HepG2 (cell line): ENCODE results near the gene ANXA9. TPM values are rescaled to one million over a fixed set of nuclear protein-coding genes. Genes with fewer than 3 reads are reported as not detected.
A peak's percentile ranks its signal among the peaks of the same experiment; 100 is the strongest.

Experiments
- CBX5 ChIP-seq: sonication (generic); formaldehyde crosslinking; IDR thresholded peaks from 2 replicates; pipeline ENCODE4 v1.4.0; 2020; ENCODE audit warnings: missing genetic modification reagents, borderline replicate concordance
- CREM ChIP-seq, 2 experiments: sonication (generic) in 1 of 2; formaldehyde crosslinking in 1 of 2; IDR thresholded peaks; 2 replicates each; pipeline versions ENCODE4 v1.4.0 to v1.6.1; 2016 to 2020; ENCODE audit warnings: antibody characterized with exemption in 1 of 2, mild to moderate bottlenecking in 1 of 2, missing genetic modification reagents in 1 of 2
- DPF2 ChIP-seq: sonication (generic); formaldehyde crosslinking; IDR thresholded peaks from 2 replicates; pipeline ENCODE4 v1.4.0; 2020; ENCODE audit warnings: mild to moderate bottlenecking, low read depth, missing genetic modification reagents, borderline replicate concordance
- ELF3 ChIP-seq: IDR thresholded peaks from 2 replicates; pipeline ENCODE4 v1.6.1; 2016; ENCODE audit warnings: missing genetic modification reagents, missing compliant biosample characterization
- FOXP1 ChIP-seq, 2 experiments: fragments of 450-650 bp in 1 of 2; IDR thresholded peaks; 2 replicates each; pipeline ENCODE4 v1.6.1; 2017 to 2018; ENCODE audit warnings: antibody characterized with exemption in 1 of 2
- MED8 ChIP-seq: sonication (generic); formaldehyde crosslinking; IDR thresholded peaks from 2 replicates; pipeline ENCODE4 v1.8.1; 2023; ENCODE audit warnings: mild to moderate bottlenecking, missing genetic modification reagents; ENCODE audit not compliant: insufficient replicate concordance
- MIXL1 ChIP-seq: IDR thresholded peaks from 2 replicates; pipeline ENCODE4 v1.6.1; 2016
- NBN ChIP-seq: fragments of 450-650 bp; conservative IDR thresholded peaks from 2 replicates; pipeline ENCODE4 v1.6.1; 2017
- NCOR1 ChIP-seq: fragments of 200-600 bp; sonication (generic); IDR thresholded peaks from 2 replicates; pipeline ENCODE4 v1.7.0; 2017; ENCODE audit warnings: antibody characterized with exemption, low read length, borderline replicate concordance
- POLR2G ChIP-seq: fragments of 200-400 bp; formaldehyde crosslinking; IDR thresholded peaks from 2 replicates; pipeline ENCODE4 v1.6.1; 2018; ENCODE audit warnings: mild to moderate bottlenecking, low read depth, low read length, moderate library complexity
- RELA ChIP-seq: sonication (generic); formaldehyde crosslinking; IDR thresholded peaks from 2 replicates; pipeline ENCODE4 v1.4.0; 2020; ENCODE audit warnings: missing genetic modification reagents
- RFX3 ChIP-seq: IDR thresholded peaks from 2 replicates; pipeline ENCODE4 v1.6.1; 2016; ENCODE audit warnings: missing biosample characterization, missing genetic modification reagents
- SP1 ChIP-seq, 2 experiments: fragments of 450-650 bp in 1 of 2; sonication (generic) in 1 of 2; formaldehyde crosslinking in 1 of 2; IDR thresholded peaks; 2 replicates each; pipeline versions ENCODE4 v1.4.0 to v1.6.1; 2016 to 2020; ENCODE audit warnings: missing genetic modification reagents in 1 of 2
- SPEN ChIP-seq: sonication (generic); formaldehyde crosslinking; IDR thresholded peaks from 2 replicates; pipeline ENCODE4 v1.5.1; 2020; ENCODE audit warnings: low read depth, mild to moderate bottlenecking, missing genetic modification reagents
- TOE1 ChIP-seq: sonication (generic); formaldehyde crosslinking; IDR thresholded peaks from 2 replicates; pipeline ENCODE4 v1.4.0; 2020; ENCODE audit warnings: mild to moderate bottlenecking, missing genetic modification reagents
- ZBTB21 ChIP-seq: sonication (generic); formaldehyde crosslinking; IDR thresholded peaks from 2 replicates; pipeline ENCODE4 v1.4.0; 2020; ENCODE audit warnings: missing genetic modification reagents
- ZFX ChIP-seq: sonication (generic); formaldehyde crosslinking; IDR thresholded peaks from 2 replicates; pipeline ENCODE4 v1.4.0; 2020; ENCODE audit warnings: mild to moderate bottlenecking, low read depth, missing genetic modification reagents, moderate library complexity
- ZNF138 ChIP-seq: sonication (generic); formaldehyde crosslinking; IDR thresholded peaks from 2 replicates; pipeline ENCODE4 v1.5.0; 2020; ENCODE audit warnings: mild to moderate bottlenecking, low read depth, missing genetic modification reagents
- ZNF205 ChIP-seq: IDR thresholded peaks from 2 replicates; pipeline ENCODE4 v1.6.1; 2018; ENCODE audit warnings: missing biosample characterization, missing genetic modification reagents
- ZNF367 ChIP-seq: sonication (generic); formaldehyde crosslinking; IDR thresholded peaks from 2 replicates; pipeline ENCODE4 v1.4.0; 2020; ENCODE audit warnings: missing genetic modification reagents, borderline replicate concordance
- polyA plus RNA-seq, 8 experiments: library from polyadenylated mRNA; depleted of rRNA in 3 of 8; stranded (reverse) in 7 of 8; unstranded in 1 of 8; fragments of >200 nt; fragmentation: Illumina TruSeq in 4 of 8; extraction: Trizol in 4 of 8; gene quantifications; 2 replicates each; pipeline versions ENCODE4 v1.2.1 to v1.2.3, GENCODE V29; 2011 to 2016; ENCODE audit warnings: low read depth in 4 of 8, missing spikeins in 1 of 8, mixed read lengths in 1 of 8; ENCODE audit not compliant: insufficient read depth in 1 of 8
- total RNA-seq, 5 experiments: library from RNA; depleted of rRNA; stranded (reverse); fragments of >200 nt; fragmentation: Illumina TruSeq; extraction: Trizol; gene quantifications; 2 replicates each; pipeline ENCODE4 v1.2.3, GENCODE V29; 2016; ENCODE audit warnings: low read depth in 1 of 5
- TF ChIP-seq, protein P1 (sequence below): sonication (generic); formaldehyde crosslinking; IDR thresholded peaks from 2 replicates; pipeline ENCODE4 v1.4.0; 2020; ENCODE audit warnings: missing genetic modification reagents
- TF ChIP-seq, protein P2 (sequence below): sonication (generic); formaldehyde crosslinking; IDR thresholded peaks from 2 replicates; pipeline ENCODE4 v1.8.1; 2022; ENCODE audit warnings: mild to moderate bottlenecking, missing genetic modification reagents
- TF ChIP-seq, protein P3 (sequence below): IDR thresholded peaks from 2 replicates; pipeline ENCODE4 v1.6.1; 2016; ENCODE audit warnings: missing biosample characterization, missing genetic modification reagents, low read depth

The ANXA9 gene
- total and polyA plus RNA-seq, 2 of the 13 experiments (the other 11 are each of a cell fraction or from before 2014, with no cell fraction given), result 13.3 to 23.9 TPM

DNA sequence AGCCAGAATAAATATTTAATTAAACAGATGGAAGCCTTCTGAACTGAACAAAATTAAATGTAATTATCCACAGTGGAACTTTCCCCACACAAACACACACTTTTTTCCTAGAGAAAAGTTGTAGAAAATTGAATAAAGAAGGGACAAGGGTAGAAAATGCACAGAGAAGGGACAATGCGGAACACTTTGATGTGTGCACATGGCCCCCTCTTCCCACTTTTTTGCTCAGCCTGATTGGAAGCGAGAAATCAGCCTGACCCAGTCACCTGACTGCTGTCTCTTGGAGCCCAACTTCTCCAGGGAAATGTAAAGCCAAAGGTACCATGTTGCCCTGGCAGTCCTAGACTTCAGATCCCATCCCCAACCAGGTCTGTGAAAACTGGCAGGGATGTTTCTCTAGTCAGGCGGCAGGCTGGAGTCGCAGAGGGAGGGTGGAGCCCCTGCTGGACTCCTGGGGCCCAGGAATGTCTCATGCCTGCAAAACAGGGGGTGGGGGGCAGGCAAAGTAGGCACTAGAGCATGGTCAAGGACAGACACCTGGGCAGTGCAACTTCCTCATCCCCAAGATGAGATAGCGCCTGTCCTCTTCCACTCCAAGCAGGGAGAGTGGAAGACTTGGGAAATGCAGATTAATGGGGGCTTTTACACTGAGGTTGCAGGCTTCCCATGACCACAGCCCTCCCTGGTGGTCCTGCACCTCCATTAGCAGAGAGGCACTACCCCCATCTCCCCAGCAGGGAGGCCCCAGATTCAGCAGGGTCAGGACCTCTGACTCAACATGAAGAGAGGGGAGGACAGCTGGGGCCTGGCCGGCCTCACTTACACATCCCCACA is 10.3 kb upstream of the ANXA9 start (continued):
- TF ChIP-seq, protein P1, sequence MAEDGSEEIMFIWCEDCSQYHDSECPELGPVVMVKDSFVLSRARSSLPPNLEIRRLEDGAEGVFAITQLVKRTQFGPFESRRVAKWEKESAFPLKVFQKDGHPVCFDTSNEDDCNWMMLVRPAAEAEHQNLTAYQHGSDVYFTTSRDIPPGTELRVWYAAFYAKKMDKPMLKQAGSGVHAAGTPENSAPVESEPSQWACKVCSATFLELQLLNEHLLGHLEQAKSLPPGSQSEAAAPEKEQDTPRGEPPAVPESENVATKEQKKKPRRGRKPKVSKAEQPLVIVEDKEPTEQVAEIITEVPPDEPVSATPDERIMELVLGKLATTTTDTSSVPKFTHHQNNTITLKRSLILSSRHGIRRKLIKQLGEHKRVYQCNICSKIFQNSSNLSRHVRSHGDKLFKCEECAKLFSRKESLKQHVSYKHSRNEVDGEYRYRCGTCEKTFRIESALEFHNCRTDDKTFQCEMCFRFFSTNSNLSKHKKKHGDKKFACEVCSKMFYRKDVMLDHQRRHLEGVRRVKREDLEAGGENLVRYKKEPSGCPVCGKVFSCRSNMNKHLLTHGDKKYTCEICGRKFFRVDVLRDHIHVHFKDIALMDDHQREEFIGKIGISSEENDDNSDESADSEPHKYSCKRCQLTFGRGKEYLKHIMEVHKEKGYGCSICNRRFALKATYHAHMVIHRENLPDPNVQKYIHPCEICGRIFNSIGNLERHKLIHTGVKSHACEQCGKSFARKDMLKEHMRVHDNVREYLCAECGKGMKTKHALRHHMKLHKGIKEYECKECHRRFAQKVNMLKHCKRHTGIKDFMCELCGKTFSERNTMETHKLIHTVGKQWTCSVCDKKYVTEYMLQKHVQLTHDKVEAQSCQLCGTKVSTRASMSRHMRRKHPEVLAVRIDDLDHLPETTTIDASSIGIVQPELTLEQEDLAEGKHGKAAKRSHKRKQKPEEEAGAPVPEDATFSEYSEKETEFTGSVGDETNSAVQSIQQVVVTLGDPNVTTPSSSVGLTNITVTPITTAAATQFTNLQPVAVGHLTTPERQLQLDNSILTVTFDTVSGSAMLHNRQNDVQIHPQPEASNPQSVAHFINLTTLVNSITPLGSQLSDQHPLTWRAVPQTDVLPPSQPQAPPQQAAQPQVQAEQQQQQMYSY (CRISPR knock-in tag), result no peak; the same call in 1 of the 2 replicates
- TF ChIP-seq SP1 (IDR thresholded peaks at IDR 0.05), result no peak
- peak; percentile 21; the same call in 1 of the 2 replicates for TF ChIP-seq SP1 (CRISPR knock-in tag; IDR thresholded peaks at IDR 0.05)
- TF ChIP-seq NCOR1, result peak; percentile 93
- 0 out of 2 replicates have a peak, but pooled peaks have one; percentile 17 for TF ChIP-seq ZNF205
- no peak for TF ChIP-seq ZBTB21
- no peak for TF ChIP-seq RFX3
- TF ChIP-seq MED8 (CRISPR knock-in tag), result peak; percentile 33
- no peak for TF ChIP-seq NBN
- TF ChIP-seq ZNF138 (CRISPR knock-in tag), result no peak
- 0 out of 2 replicates have a peak, but pooled peaks have one; percentile 5 for TF ChIP-seq MIXL1 (CRISPR knock-in tag)
- peak; percentile 9; the same call in 1 of the 2 replicates for TF ChIP-seq SPEN
- peak; percentile 60; the same call in 1 of the 2 replicates for TF ChIP-seq ELF3 (CRISPR knock-in tag)
- TF ChIP-seq ZFX (CRISPR knock-in tag), result peak; percentile 64
- TF ChIP-seq RELA (CRISPR knock-in tag), result no peak
- TF ChIP-seq FOXP1 (IDR thresholded peaks at IDR 0.05), result no peak
- TF ChIP-seq FOXP1 (CRISPR knock-in tag; IDR thresholded peaks at IDR 0.05), result no peak
- peak; percentile 63 for TF ChIP-seq CREM (IDR thresholded peaks at IDR 0.05)
- TF ChIP-seq CREM (CRISPR knock-in tag; IDR thresholded peaks at IDR 0.05), result no peak
- TF ChIP-seq, protein P2, sequence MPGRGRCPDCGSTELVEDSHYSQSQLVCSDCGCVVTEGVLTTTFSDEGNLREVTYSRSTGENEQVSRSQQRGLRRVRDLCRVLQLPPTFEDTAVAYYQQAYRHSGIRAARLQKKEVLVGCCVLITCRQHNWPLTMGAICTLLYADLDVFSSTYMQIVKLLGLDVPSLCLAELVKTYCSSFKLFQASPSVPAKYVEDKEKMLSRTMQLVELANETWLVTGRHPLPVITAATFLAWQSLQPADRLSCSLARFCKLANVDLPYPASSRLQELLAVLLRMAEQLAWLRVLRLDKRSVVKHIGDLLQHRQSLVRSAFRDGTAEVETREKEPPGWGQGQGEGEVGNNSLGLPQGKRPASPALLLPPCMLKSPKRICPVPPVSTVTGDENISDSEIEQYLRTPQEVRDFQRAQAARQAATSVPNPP, result no peak
- TF ChIP-seq, protein P3, sequence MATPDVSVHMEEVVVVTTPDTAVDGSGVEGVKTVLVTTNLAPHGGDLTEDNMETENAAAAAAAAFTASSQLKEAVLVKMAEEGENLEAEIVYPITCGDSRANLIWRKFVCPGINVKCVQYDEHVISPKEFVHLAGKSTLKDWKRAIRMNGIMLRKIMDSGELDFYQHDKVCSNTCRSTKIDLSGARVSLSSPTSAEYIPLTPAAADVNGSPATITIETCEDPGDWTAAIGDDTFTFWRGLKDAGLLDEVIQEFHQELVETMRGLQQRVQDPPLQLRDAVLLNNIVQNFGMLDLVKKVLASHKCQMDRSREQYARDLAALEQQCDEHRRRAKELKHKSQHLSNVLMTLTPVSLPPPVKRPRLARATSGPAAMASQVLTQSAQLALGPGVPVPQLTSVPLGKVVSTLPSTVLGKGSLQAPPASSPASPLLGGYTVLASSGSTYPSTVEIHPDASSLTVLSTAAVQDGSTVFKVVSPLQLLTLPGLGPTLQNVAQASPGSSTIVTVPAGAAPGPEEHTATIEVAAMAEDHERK (CRISPR knock-in tag), result no peak
- TF ChIP-seq DPF2 (CRISPR knock-in tag), result no peak
- TF ChIP-seq TOE1, result no peak
- peak; percentile 42; the same call in 1 of the 2 replicates for TF ChIP-seq CBX5 (CRISPR knock-in tag)
- no peak for TF ChIP-seq ZNF367
- TF ChIP-seq POLR2G, result peak; percentile 72
